ENCODE data around the gene NLN.

GRCh38 chr5:65876496-65876895 is 154.5 kb downstream of the NLN start:
- no peak for TF ChIP-seq CTCF (IDR thresholded peaks at IDR 0.05; ENCODE audit: low read depth, low read length)
- TF ChIP-seq POLR2A (IDR thresholded peaks at IDR 0.05; ENCODE audit: extremely low read depth, insufficient read length): no peak
- TF ChIP-seq MAX (IDR thresholded peaks at IDR 0.05; ENCODE audit: low read depth, low read length): no peak
